Heart left ventricle (tissue), 16 donors: ENCODE data around the gene ZDHHC1. TPM values are rescaled to one million over a fixed set of nuclear protein-coding genes. Genes with fewer than 3 reads are reported as not detected.

Experiments used
- ATAC-seq, 4 donors: fragments of 200-7000 bp; cut with Tn5 transposase; one replicate each; pipeline ENCODE4 v1.9.1; 2020 to 2022; ENCODE audit warnings: moderate library complexity in 4 of 4, mild to moderate bottlenecking in 3 of 4, moderate number of reproducible peaks in 1 of 4
- DNase-seq, 5 donors: peaks; one replicate each; pipeline ENCODE4 v3.0.0-alpha.2; 2020
- H3K27ac ChIP-seq, 12 donors: fragments of 200-600 bp; sonication (generic) in 4 of 12; one replicate each; pipeline versions ENCODE4 v1.5.0 to v1.8.0; 2016 to 2022; ENCODE audit warnings: mild to moderate bottlenecking in 2 of 12
- H3K27me3 ChIP-seq, 9 donors: fragments of 200-600 bp; sonication (generic) in 2 of 9; one replicate each; pipeline versions ENCODE4 v1.5.1 to v1.8.0; 2016 to 2022; ENCODE audit warnings: mild to moderate bottlenecking in 3 of 9
- H3K36me3 ChIP-seq, 9 donors: fragments of 200-600 bp; sonication (generic) in 2 of 9; one replicate each; pipeline versions ENCODE4 v1.5.0 to v1.8.0; 2018 to 2022; ENCODE audit warnings: mild to moderate bottlenecking in 2 of 9
- H3K4me1 ChIP-seq, 12 donors: fragments of 200-600 bp; sonication (generic) in 4 of 12; one replicate each; pipeline versions ENCODE4 v1.5.0 to v1.8.0; 2016 to 2022; ENCODE audit warnings: mild to moderate bottlenecking in 3 of 12
- H3K4me3 ChIP-seq, 12 donors: fragments of 200-600 bp; sonication (generic) in 4 of 12; one replicate each; pipeline versions ENCODE4 v1.5.0 to v1.8.0; 2017 to 2022; ENCODE audit warnings: mild to moderate bottlenecking in 9 of 12, moderate library complexity in 4 of 12
- H3K9me3 ChIP-seq, 12 donors: fragments of 200-600 bp; sonication (generic) in 4 of 12; one replicate each; pipeline versions ENCODE4 v1.5.0 to v1.8.0; 2016 to 2022; ENCODE audit warnings: mild to moderate bottlenecking in 1 of 12
- CTCF ChIP-seq, 12 donors: fragments of 200-600 bp; sonication (generic) in 4 of 12; IDR thresholded peaks; one replicate each; pipeline versions ENCODE4 v1.5.0 to v1.8.0; 2018 to 2022; ENCODE audit warnings: antibody characterized with exemption in 12 of 12, mild to moderate bottlenecking in 5 of 12
- POLR2A ChIP-seq, 2 donors: fragments of 450-650 bp; IDR thresholded peaks; one replicate each; pipeline ENCODE4 v1.6.1; 2017; ENCODE audit warnings: antibody characterized with exemption in 2 of 2, mild to moderate bottlenecking in 2 of 2, moderate library complexity in 2 of 2
- WGBS, 4 donors: extraction: QIAGEN DNeasy Blood & Tissue Kit in 2 of 4; methylation state at CpG; one replicate each; pipeline versions ENCODE4 v1.1.5 to v1.1.7; 2013 to 2018; 5-methylcytosine and 5-hydroxymethylcytosine counted together
- intact Hi-C, 10 donors: fragments of 100-400 bp; cut with DNase I; formaldehyde crosslinking; loops; one replicate each; pipeline versions ENCODE4 v1.11.1 to v1.14.2; 2022
- polyA plus RNA-seq, 2 donors: library from polyadenylated mRNA; stranded (reverse); fragments of 200-250 nt; gene quantifications; one replicate each; pipeline ENCODE4 v1.2.3, GENCODE V29; 2013
- total RNA-seq, 9 donors: library from RNA; depleted of rRNA in 2 of 9; stranded (reverse); fragments of >200 nt in 2 of 9; fragmentation: NEBNext Ultra II Directional in 3 of 9; extraction: Animal tissue kit (Norgen Biotek cat#: 25700) in 3 of 9; gene quantifications; one replicate each; pipeline versions ENCODE4 v1.1.0 to v1.2.4, GENCODE V29; 2016 to 2023
- donor health status: ischemic (EF 13 %, LVEDD 7.1; RV severe dilation, severe dysfunction).
- donor health status: healthy with polysubstance abuse.
- donor health status: DM: no; HTN: yes; CAD: no.
- donor health status: DM: no; HTN: no; CAD: no.
- donor health status: ischemic (EF 25% LVEDD 6.9; RV normal size, moderate dysfunction).
- donor health status: ischemic (EF 25% LVEDD 5.7; RV mildly dilated, moderate dysfunction).
- donor health status: healthy.
- donor health status: DM: yes; HTN: yes; CAD: no.
- donor health status: ischemic (EF 35%, LVEDD 5.7; RV mildly dilated, moderate dysfunction).
- donor health status: nonischemic (EF 11% LVEDD 7.7; RV severe dilation, severe dysfunction).
- donor health status: DM: yes; HTN: yes; CAD: no.
- donor health status: PGD.
- donor health status: ischemic (EF 29% LVEDD 5.4; RV normal size, mild dysfunction).
- donor health status: nonischemic (EF 23%, LVEDD 6.1; RV moderate dilation, normal function).

The ZDHHC1 gene
- total and polyA plus RNA-seq, 11 donors, result 2.7 to 11.6 (median 5.1) TPM

GRCh38 chr16:67441271-67441753 lies 25.0 kb upstream of the ZDHHC1 start:
- H3K4me1 ChIP-seq, result peaks cover 5 to 58% (median 47%) of the 10 kb centered on the region in 12 donors
- peak overlapping the region in 7 of 12 donors; percentile 21 to 73 (median 55) for H3K27ac ChIP-seq
- H3K36me3 ChIP-seq, result peaks cover 0 to 87% (median 29%) of the 10 kb centered on the region in 9 donors
- peak; percentile 45 to 85 (median 68) for ATAC-seq
- TF ChIP-seq CTCF (IDR thresholded peaks at IDR 0.05), result no peak
- no peak for TF ChIP-seq POLR2A (IDR thresholded peaks at IDR 0.05)
- DNase-seq, result peak in 4 of 5 donors; percentile 60 to 80 (median 72)
- H3K9me3 ChIP-seq, result no peaks in the 10 kb centered on the region
- no peak overlapping the region for H3K4me3 ChIP-seq
- H3K27me3 ChIP-seq, result no peaks in the 10 kb centered on the region
- WGBS, 4 donors, result 47 to 65% (median 59%) methylated on average over 14 to 17 of the region's 17 CpGs
- intact Hi-C loops, result no loop called here

- Histone ChIP-seq H3K27me3 (no peaks in the 10 kb centered on the region), H3K27ac (no peak overlapping the region), H3K36me3 (peaks cover 0 to 71% (median 29%) of the 10 kb centered on the region in 9 donors), H3K4me3 (no peak overlapping the region), H3K4me1 (peaks cover 0 to 34% (median 23%) of the 10 kb centered on the region in 12 donors), H3K9me3 (no peaks in the 10 kb centered on the region)
- 93 to 98% (median 96%) methylated on average over 19 of the region's 19 CpGs for WGBS, 4 donors
- DNase-seq (no peak), ATAC-seq (no peak)
- no peak for TF ChIP-seq POLR2A (IDR thresholded peaks at IDR 0.05)
- no peak for TF ChIP-seq CTCF (IDR thresholded peaks at IDR 0.05)
- intact Hi-C loops, result no loop called here
Observed at GRCh38 chr16:67438824-67439393, 22.6 kb upstream of the ZDHHC1 start.

- Histone ChIP-seq H3K27me3 (no peaks in the 10 kb centered on the region), H3K4me3 (no peak overlapping the region), H3K4me1 (peaks cover 0 to 27% (median 17%) of the 10 kb centered on the region in 12 donors), H3K9me3 (no peaks in the 10 kb centered on the region), H3K36me3 (peaks cover 0 to 65% (median 29%) of the 10 kb centered on the region in 9 donors), H3K27ac (no peak overlapping the region)
- TF ChIP-seq POLR2A (IDR thresholded peaks at IDR 0.05) (no peak), CTCF (IDR thresholded peaks at IDR 0.05) (no peak)
- 94 to 97% (median 95%) methylated on average over 20 of the region's 20 CpGs for WGBS, 4 donors
- ATAC-seq (no peak), DNase-seq (no peak)
- intact Hi-C loops, result no loop called here
Observed at GRCh38 chr16:67438098-67438791, 22.0 kb upstream of the ZDHHC1 start.

- H3K36me3 ChIP-seq, result peaks cover 0 to 58% (median 29%) of the 10 kb centered on the region in 9 donors
- intact Hi-C loops, result no loop called here
- H3K4me1 ChIP-seq, result peaks cover 0 to 20% (median 12%) of the 10 kb centered on the region in 12 donors
- no peak overlapping the region for H3K4me3 ChIP-seq
- TF ChIP-seq CTCF (IDR thresholded peaks at IDR 0.05), result no peak
- no peak for TF ChIP-seq POLR2A (IDR thresholded peaks at IDR 0.05)
- H3K9me3 ChIP-seq, result no peaks in the 10 kb centered on the region
- DNase-seq (no peak), ATAC-seq (no peak)
- H3K27me3 ChIP-seq, result no peaks in the 10 kb centered on the region
- no peak overlapping the region for H3K27ac ChIP-seq
- WGBS, 4 donors, result 87 to 93% (median 92%) methylated on average over 4 of the region's 4 CpGs
Observed at GRCh38 chr16:67437513-67437912, 21.2 kb upstream of the ZDHHC1 start.
